Ammon's horn (tissue), 1 donor: ENCODE results near the gene SLC2A1.

Experiments
- DNase-seq: peaks from one replicate; pipeline ENCODE4 v3.0.0-alpha.2; 2016; ENCODE audit warnings: low spot score

Gene SLC2A1

DNA sequence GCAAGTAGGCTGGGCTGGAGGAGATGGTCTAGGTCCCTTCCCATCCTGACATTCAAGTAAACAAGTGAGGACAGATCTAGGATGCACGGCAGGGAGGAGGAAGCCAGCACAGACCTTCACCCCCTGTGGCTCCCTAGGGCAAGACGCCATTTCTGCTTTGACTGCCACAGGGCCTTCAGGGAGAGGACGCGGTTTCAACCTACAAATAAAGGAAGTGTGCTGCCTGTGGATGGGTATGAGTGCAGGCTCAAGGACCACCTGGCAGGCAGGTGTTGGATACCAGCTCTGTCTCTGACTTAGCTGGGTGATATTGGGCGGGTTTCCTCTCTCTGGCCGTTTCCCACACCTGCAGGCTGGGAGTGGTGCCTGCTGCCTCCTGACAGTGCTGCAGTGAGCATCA, 16.2 kb downstream of the SLC2A1 start:
- DNase-seq: no peak

DNA sequence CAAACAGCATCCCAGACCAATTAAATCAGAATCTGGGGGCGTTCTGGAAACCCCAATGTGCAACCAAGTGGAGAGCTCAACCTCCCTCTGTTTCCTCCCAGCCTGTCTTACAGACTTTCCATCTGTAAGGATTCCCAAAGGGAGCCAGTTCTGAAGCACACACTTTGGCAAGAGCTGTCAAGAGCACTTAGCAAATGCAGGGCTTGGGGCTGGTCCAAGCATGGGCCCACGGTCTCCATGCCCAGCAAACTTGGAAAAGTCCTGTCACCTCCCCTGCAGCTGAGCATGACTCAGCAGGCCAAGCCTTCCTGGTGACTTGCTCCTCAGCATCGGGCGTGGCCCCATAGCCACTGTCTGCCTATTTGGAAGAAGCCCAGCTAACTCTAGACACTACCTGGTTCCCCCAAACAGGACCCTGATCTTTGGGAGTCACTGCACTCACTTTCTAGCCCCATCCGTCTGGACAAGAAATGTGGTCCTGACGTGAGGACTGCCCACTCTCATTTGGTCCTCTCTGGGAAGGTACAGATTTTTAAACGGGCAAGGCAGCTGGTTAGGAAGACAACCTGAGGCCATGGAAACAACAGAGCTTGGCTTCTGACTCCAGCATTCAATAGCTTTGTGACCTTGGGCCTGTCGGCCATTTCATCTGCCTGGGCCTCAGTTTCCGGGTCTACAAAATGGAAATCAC, 16.9 kb downstream of the SLC2A1 start:
- DNase-seq: peak; percentile 70

DNA sequence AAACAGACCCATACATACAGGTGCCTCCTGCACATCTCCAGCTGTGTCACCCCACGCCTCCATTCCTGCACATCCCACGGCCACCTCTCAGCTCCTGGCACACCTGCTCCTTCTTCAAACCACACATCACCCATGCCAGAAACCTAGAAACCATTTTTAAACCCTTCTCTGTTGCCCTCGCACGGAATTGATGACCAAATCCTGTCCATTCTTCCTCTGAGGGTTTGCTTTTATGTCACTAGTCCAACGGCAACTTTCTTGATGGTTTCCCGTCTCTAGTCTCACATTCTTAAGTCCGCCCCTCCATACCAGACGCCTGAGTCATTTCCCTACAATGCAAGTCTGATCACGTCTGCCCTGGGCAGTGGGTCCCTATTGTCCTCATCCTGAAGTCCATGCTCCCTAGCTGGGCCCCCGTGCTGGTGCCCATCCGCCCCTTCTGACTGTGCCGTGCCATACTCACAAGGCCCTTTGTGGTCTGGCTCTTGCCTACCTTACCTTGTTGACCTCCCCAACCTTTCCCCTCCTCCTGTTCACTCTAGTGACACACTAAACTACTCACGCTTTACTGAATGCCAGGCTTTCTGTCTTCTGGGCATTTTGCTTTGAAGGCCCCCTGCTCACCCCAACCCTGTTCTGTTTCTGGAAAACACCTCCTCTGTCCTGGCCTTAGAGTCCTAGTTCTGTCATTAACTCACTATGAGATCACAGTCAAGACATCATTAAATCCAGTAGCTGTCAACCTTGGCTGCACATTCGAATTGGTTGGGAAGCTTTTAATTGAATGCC, 17.6 kb downstream of the SLC2A1 start:
- no peak for DNase-seq

DNA sequence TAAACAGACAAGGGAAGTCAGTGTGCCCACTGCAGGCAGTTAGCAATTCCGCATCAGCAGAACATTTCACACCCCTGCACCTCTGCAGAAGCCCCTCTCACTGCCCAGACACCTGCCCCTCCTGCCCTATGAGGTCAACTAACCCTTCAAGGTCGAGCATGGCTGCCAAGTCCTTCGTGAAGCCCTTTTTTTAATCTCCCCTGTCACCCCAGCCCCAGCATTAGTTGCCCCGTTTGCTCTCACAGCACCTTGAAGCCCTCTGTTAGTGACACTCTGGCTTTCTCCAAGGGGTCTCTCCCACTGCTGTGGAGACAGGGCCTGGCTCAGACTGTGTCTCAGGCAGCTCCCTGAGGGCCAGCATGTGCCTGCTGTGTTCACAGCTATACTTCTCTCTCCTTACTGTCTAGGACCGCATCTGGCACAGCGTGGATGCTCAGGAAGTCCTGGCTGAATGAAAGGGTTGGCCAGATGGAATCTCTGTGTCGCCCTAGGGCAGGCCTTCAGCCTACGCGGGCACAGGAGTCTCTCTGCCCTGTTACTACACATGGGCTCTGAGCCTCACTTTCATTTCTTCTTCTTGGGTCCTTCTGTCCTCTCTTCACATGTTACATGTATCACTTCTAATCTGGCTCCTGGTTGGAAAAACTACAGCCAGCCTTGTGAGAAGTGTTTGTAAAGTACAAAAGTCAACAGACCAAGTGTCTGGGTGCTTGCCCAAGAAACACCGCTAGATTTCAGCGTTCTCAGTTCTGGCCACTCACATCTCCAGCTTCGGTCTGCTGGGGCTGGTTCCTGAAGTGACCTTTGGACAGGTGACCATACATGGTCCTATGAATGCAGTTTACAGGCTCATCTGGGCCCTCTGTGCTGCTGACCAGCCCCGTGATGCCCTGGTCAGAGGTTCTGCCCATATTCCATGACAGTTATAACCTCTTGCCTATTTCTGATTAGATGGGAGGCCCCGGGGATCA, 19.7 kb downstream of the SLC2A1 start:
- no peak for DNase-seq

DNA sequence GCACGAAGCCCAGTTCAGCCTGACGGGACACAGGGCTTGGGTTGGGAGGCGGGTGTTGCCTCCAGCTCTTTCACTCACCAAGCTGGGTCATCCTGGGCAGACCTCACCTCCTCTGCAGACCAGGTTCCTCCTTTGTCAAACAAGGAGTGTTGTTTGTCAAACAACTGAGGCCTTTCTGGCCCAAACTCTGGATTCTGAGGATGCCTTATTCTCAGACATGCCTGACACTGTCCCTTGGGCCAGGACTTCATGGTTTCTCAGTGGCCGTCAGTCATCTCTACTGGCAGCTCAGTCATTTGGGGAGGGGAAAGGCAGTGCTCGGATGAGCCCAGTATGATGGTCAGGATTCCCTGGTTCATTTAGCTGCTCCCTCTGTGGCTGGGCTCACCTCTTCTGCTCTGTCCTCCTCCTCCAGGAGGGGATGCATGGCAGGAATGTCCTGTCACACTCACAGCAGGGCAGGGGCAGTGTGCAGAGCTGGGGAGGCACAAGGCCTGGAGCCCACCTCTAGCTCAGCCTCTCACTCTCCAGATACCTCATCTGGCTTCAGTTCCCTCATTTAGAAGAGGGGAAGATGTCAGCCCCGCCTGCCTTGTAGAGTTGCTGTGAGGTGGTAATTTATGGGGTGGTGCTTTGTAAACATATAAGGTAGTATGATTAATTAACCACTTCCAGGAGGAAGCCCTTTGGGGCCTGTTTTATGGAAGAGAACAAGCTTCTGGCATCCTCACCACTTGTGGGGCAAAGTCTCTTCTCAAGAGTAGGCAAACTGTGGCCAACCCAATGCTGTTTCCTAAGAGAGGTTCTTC, 20.6 kb downstream of the SLC2A1 start:
- DNase-seq: no peak

DNA sequence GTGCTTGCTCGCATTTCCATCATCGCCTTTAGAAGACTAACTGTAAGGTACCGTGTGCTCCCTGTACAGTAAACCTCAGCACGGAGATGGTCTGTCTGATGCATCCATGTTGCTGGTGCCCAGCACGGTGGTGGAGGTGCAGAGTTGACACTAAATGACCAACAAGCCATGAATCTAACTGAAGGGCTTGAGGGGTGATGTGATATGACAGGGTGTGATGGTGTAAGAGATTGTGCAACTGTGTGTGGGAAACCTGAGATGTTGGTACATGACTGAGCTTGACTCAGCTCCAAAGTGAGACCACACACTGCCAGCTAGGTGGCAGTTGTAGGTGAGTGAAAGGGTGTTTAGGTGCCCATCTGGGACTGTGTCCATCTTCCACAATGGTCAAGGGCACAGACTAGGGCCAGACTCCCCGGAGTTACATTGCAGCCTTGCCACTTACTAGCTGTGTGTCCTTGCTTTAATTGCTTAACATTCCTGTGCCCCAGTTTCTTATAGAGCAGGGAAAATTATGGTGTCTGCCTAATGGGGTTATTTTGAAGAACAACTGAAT, 21.4 kb downstream of the SLC2A1 start:
- DNase-seq: no peak

DNA sequence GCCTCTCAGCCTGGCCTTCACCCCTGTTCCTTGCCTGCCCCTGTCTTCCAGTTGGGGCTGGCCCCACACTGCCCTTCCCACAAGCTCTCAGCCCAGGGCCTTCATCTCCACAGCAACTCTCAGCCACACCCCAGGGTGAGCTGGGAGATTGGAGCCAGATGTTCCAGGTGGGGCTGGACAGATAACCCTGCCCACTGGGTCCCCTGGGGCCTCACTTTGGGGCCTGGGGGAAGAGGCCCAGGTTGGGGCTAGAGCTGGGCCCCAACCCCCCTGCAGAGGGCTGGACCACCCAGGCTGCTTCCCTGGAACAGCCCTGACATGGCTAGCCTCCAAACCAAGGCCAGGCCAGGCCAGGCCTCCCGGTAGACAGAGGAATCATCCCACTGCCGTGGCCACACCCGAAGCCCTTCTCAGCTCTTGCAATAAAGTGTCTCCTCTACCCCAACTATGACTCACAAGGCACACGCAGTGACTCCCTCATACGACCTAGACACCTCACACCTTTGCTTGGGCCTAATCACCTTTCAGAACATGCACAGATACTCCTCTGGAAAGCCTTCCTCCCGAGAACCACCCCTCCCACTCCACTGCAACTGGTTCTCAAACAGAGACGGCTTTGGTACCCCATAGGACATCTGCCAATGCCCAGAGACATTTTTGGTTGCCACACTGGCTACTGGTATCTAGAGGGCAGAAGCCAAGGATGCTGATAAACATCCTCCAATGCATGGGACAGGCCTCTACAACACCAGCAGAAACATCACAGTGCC, 22.2 kb downstream of the SLC2A1 start:
- no peak for DNase-seq

DNA sequence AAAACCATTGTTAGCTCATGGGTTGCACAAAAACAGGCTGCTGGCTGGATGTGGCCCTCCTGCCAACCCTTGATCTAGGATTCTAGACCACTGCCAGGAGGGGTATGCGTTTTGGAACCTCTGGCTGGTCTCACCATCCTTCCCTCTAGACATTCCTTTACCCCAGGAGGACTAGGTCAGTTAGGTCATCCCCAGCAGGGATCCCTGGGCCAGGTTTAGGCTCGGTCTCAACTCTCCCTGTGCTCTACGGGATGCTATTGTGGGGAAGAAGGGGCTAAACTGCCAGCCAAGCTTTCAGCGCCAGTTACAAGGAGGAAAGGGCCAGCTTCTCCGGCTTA, 22.7 kb downstream of the SLC2A1 start:
- no peak for DNase-seq

DNA sequence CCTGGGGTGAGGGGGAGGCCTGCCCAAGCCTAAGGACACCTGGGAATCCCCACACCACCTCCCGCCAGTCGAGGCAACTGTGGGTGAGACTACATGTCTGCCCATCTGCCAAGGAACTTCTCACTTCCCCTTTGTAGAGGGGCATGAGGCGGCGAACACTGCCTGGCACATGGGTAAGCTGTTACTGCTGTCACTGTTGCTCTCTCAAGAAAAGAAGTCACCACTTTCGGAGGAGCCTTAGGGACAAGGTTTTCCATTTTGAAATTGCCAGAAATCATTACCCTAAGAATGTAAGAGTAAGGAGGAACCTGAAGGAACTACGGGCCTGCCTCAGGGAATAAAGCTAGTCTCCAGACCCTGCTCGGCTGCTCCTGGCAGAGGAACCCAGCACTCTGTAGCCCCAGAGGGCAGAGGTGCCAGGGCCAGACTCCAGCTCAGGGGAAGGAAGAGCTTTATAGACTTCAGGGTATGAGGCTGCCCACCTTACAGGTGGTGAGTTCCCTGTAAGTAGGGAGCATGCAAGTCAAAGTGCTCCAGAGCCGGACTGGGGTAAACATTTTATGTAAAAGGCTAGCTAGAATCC, 23.3 kb downstream of the SLC2A1 start:
- peak; percentile 66 for DNase-seq

DNA sequence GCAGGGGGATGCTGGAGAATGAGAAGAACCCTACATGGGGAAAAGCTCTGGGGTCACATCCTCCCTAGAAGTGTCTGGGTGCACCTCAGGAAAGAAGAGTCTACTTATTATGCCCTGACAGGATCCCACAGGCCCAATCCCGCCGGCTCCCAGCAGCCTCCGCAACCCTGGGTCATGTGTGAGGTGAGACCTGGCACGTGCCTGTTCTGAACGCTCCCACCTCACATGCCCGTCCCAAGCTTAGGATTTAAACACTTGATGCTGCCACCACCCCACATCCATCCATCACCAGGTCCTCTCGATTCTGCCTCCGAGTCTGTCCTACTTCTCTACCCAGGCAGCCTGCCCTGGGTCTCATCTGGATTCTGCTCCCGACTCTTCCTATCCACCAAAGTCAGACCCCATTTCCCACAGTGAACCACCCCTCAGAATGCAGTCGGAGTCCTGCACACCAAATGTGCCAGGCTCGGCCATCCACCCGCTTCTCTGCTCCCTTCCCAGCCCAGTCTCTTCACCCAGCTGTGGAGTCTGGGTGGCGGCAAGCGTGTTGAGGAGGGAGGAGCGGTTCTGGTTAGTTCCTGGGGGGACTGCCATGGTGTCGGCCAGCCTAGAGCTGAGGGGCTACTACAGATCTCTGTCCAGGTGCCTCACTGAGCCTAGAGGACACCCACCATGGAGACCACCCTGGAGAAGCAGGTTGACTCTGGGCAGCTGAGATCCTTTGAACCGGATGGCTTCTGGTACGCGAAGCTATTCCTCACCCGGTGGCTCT, 23.9 kb downstream of the SLC2A1 start:
- no peak for DNase-seq

DNA sequence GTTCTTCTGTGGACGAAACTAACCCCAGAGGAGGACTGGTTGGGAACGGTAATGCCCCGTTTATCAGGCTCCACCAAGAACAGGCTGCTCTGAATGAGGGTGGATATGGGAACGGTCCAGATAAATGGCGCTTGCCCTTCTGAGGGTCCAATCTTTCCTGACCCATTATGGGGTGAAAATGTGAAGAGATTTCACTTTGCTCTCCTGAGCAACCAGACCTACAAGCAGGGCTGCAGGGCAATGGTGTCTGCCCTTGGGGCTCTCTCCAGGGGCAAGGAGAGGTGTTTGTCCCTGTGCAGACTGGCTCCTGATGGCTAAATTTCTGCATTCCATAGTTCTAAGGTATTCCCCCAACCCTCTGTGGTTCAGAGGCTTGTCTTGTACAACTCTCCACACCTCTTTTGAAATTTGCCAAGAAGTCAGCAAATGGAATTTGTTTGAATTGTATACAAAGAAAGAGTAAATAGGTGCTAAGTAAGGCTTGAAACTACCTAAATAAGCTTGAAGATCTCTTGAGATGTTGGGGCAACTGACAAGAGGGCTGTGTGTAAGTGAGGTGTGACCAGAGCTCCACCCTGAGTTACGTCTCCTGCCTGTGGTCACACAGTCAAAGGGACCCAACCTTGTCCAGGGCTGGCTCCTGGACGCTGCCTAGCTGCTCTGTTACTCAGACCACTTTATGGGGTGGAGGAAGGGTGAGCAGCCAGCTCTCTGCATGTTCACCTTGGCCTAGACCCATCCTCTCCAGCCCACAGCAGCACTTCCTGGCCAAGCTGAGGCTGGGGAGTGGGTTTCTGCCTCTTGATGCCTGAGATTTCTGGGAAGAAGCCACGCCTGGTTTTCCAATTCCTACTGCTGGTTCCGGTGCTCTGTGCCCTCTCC, 24.8 kb downstream of the SLC2A1 start:
- DNase-seq: no peak

DNA sequence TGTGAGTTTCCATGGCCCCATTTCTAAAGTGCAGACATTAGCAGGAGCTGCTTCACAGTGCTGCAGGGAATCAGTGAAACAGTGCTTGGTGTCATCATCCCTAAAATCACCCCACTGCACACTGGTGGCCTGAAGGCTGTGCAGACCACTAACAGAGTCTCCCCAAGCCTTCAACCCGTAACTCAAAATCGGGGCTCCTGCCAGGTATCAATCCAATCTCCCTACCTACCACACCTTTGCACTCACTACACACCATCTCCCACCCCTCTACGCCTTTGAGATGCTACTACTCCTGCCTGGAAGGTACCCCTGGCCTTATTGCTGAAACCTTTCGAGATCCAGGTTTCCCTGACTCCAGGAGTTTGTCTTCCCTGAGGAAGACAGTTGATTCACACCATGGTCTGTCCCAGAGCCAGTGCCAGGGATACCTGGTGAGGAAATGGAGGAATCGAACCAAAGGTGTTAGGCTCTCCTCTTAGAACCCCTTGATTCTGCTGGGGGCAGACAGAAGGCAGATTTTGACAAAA, 25.5 kb downstream of the SLC2A1 start:
- no peak for DNase-seq

DNA sequence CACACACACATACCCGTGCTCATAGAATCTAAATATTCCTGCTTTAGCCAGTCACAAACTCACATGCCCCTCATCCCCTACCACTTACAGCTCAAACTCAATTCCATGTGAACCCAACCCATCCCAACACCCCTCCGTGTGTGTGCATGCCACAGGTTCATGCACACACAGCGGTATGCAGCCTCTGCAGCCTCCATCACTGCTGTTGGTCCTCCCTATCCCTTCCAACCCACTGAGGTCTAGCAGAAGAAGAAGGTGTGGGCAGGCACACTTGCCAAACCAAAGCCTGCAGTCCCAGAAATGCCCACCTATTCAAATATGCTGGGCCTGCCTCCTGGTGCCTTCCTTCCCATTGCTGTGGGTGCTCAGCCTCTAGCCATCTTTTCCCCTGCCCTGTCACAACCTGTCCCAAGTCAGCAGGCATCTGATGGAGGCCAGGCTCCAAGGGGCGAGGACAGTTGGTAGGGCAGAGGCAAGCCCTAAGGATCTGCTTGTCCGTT, 26.2 kb downstream of the SLC2A1 start:
- no peak for DNase-seq

DNA sequence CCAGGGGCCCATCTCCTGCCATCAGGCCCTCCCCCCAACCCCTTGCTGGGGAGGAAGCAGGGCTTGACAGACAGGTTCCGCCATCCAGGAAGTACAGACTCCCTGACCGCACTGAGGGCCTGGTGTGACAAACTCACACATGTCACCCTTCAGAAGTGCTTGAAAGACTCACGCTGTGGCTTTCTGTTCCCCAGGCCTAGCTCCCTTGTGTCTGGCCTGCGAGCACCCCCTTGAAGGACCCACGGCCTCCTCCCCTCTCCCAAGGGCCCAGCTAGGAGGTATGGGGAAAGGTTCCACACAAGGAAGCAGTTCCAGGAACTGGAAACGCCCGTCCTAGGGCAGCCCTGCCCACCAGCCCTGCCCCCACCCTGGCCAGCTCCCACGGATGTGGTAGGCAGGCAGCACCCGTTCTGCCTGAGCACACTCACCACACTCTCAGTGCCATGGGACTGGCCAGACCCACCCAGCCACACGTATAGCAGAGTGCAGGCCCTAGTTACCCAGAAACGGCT, 26.7 kb downstream of the SLC2A1 start:
- no peak for DNase-seq

DNA sequence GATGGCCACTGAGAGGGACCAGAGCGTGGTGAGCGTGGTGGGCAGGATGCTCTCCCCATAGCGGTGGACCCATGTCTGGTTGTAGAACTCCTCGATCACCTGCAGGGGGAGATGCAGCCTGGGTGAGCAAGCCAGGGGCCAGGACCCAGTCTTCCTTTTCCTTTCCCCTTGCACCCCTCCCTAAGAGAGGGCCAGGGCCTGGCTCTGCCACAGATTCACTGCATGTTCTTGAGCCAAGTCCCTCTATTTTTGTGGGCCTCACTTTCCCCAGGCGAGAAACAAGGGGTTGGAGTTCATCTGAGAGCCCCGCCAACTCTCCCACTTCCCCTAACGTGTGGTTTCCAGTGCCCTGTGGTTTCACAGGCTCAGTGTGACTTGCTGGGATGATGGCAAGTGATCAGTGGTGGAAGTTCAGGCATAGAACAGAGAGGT, 27.5 kb downstream of the SLC2A1 start:
- peak; percentile 70 for DNase-seq

DNA sequence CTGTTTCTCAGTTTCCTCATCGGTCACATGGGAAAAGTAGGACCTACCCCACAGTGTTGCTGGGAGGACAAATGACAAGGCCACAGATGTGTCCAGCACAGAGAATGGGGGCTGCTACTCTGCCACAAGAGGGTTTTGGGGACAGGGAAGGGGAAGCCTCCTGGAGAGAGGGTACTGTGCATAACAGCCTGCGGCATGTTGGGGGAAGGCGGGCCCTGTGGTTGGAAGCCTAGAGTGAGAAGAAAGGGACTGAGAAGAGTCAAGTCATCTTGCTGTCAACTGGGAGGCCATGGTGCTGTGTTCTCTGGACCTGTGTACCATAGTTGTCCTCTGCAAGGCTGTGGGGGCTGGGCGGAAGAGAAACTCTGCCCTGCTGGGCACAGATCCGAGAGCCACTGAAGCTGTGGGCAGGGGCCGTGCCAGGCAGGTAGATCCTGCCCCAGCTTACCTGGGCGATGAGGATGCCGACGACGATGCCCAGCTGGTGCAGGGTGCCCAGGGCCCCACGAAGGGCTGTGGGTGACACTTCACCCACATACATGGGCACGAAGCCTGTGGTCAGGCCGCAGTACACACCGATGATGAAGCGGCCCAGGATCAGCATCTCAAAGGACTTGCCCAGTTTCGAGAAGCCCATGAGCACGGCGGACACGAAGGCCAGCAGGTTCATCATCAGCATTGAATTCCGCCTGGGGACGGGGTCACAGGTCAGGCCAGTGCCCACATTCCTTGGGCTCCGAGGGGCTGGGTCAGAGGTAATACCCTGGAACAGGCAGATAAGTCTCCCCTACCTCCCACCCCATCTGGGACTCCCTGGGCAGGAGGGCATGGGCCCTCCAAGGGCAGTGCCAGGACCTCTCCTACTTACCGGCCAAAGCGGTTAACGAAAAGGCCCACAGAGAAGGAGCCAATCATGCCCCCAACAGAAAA, 28.2 kb downstream of the SLC2A1 start:
- DNase-seq: no peak
